Measurements from ENCODE around the gene INVS. TPM values are rescaled to one million over a fixed set of nuclear protein-coding genes. Genes with fewer than 3 reads are reported as not detected.

The INVS gene
- total and polyA plus RNA-seq, 2 donors (not counting 1 experiment from before 2014, with no cell fraction given): 13.9 to 37.0 TPM

- Histone ChIP-seq H4K20me1 (ENCODE audit: control insufficient read depth, insufficient read depth, low read length, poor library complexity, severe bottlenecking) (no peaks in the 10 kb centered on the region), H3K27ac (ENCODE audit: low read length in 2 of 2) (peak overlapping the region; percentile 80 to 86)
- CTCF ChIA-PET: interaction anchor here (0.9 kb wide), 1 partner anchor 102 kb away, joined by 3 read pairs; no protein-coding TSS in a partner anchor
These were observed 16.3 kb upstream of the INVS start for GRCh38 chr9:100082782-100083181.

More at GRCh38 chr9:100082782-100083181, 16.3 kb upstream of the INVS start:
- no peak for TF ChIP-seq CTCF (IDR thresholded peaks at IDR 0.05)
- TF ChIP-seq EZH2 (IDR thresholded peaks at IDR 0.05; ENCODE audit: borderline replicate concordance, insufficient read depth, low read depth, low read length, poor library complexity, severe bottlenecking): no peak
- Histone ChIP-seq H3K27me3 (replicated peaks in 1 of 4; ENCODE audit: control extremely low read depth in 1 of 4, control insufficient read depth in 3 of 4, insufficient read depth in 4 of 4, low read length in 3 of 4) (no peaks in the 10 kb centered on the region), H3K9me3 (ENCODE audit: control extremely low read depth in 1 of 3, control insufficient read depth in 2 of 3, insufficient read depth in 1 of 3, low read length in 2 of 3) (no peaks in the 10 kb centered on the region), H3K4me2 (replicated peaks; ENCODE audit: low read depth, low read length, poor library complexity, severe bottlenecking) (peak overlapping the region; percentile 74), H3K9ac (ENCODE audit: low read length) (no peak overlapping the region), H2AFZ (ENCODE audit: insufficient read depth, low read depth, low read length, poor library complexity, severe bottlenecking) (no peak overlapping the region), H3K4me1 (ENCODE audit: control insufficient read depth in 2 of 2, insufficient read depth in 2 of 2, low read length in 2 of 2) (peaks cover 60 to 79% of the 10 kb centered on the region in 2 donors), H3K4me3 (ENCODE audit: control extremely low read depth in 1 of 5, extremely low read depth in 1 of 5, insufficient read depth in 1 of 5, low read depth in 2 of 5, low read length in 4 of 5) (no peak overlapping the region), H3K79me2 (ENCODE audit: control insufficient read depth, insufficient read depth, low read length) (peaks cover 98% of the 10 kb centered on the region), H3K36me3 (replicated peaks in 1 of 2; ENCODE audit: control extremely low read depth in 1 of 2, control insufficient read depth in 1 of 2, extremely low read depth in 1 of 2, insufficient read depth in 2 of 2, low read length in 1 of 2) (no peaks in the 10 kb centered on the region)
- H3K9me3 Mint-ChIP-seq (ENCODE audit: insufficient read depth): no peaks in the 10 kb centered on the region
- DNase-seq: no peak
- no peaks in the 10 kb centered on the region for H3K27me3 Mint-ChIP-seq
- no peak for ATAC-seq (ENCODE audit: low read depth)
- H3K4me1 Mint-ChIP-seq: peaks cover 81% of the 10 kb centered on the region
- H3K4me3 Mint-ChIP-seq: peak overlapping the region; percentile 90
- peak overlapping the region; percentile 93 for H3K27ac Mint-ChIP-seq
- intact Hi-C loops (cut with micrococcal nuclease): loop anchor here (10.0 kb wide), 1 partner anchor 898 kb away; no protein-coding TSS in a partner anchor
- POLR2A ChIA-PET: no interaction called here
